Measurements from ENCODE around the gene GALC. TPM values are rescaled to one million over a fixed set of nuclear protein-coding genes. Genes with fewer than 3 reads are reported as not detected.
"Not testable (repeated sequence)": the region's sequence is repeated elsewhere in the genome, so short reads cannot be mapped to it uniquely, and the experiment has no call there.

The GALC gene
- total RNA-seq: 7.3 and 9.3 TPM in 2 replicates

DNA sequence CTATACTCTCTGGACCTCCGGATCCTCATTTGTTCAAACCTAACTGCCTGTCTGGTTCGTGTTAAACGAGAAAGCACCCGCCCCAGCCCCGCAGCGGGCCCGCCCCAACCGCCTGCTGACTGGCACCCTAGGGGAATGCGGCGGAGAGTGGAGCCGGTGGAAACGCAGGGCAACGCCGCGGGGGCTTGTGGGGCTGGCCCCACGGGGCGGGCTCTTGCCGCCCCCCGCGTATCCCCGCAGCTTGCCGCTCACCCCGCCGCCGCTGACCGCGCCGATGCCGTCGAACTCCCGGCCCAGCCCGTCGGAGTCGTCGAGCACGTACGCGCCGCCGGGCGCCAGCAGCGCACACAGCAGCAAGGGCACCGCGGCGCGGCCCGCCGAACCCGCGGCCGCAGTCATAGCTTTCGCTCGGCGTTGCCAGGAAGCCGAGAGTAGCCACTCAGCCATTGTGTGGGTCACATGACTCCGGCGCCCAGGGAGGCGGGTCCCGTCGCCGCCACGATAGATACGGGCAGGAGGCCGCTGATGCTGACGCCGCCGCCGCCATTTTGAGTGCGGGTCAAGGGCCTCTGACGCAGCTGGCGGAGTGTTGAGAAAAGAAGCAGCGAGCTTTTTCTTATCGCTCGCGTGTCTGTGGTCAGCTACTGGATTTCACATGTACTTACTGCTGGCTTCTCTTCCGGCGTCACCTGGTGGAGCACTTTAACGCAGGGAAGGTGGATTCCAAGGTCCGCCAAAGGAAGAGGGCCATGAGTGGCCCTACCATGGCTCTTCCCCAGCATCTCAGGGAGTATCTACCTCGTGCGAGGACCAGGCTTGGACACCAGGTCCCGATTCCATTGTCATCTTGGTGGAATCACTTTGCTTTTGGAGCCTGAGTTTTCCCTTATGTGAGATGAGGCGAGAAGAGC lies at the start of gene GALC:
Gene GALC (minus strand): TSS at position 465 of the 911 bp plus-strand sequence. CDS start 18 bp downstream, at position 447.
- DNase-seq: peak; percentile 98
- peaks cover 8% of the 10 kb centered on the region for H3K9me3 Mint-ChIP-seq
- H3K36me3 Mint-ChIP-seq (ENCODE audit: low read depth): no peaks in the 10 kb centered on the region
- peaks cover 55% of the 10 kb centered on the region for H3K4me1 Mint-ChIP-seq
- intact Hi-C loops (cut with micrococcal nuclease): loop anchor here (1.0 to 2.0 kb wide), 3 partner anchors 13 to 48 kb away; no protein-coding TSS in a partner anchor
- H3K27ac Mint-ChIP-seq: peak within 1 kb of the TSS; percentile 94
- no peaks in the 10 kb centered on the region for H3K27me3 Mint-ChIP-seq
- peak within 1 kb of the TSS; percentile 88 for H3K4me3 Mint-ChIP-seq

DNA sequence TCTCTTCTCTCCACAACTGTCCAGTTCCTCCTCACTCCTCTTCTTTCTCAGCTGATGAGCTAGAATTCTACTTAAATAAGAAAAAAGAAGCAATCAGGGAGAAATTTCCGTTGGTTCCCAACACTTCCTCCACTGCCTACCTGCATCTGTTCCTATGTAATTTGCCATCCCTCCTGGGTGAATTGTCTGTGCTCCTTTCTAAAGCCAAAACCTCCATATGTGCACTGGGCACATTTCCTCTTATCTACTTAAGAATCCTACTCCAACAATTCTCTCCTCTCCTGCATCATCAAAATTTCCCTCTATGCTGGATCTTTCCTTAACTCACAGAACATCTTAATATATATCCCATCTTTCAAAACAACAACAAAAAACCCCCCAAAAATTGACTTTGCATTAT lies 47.2 kb upstream of the GALC start:
- Mint-ChIP-seq H3K4me1 (peaks cover 5% of the 10 kb centered on the region), H3K36me3 (ENCODE audit: low read depth) (no peaks in the 10 kb centered on the region), H3K9me3 (peaks cover 20% of the 10 kb centered on the region), H3K27ac (no peak overlapping the region), H3K27me3 (peaks cover 3% of the 10 kb centered on the region), H3K4me3 (no peak overlapping the region)
- intact Hi-C loops (cut with micrococcal nuclease): loop anchor here (5.0 kb wide), 1 partner anchor 33 kb away; the partner anchor contains the start of gene GPR65
- DNase-seq: no peak

DNA sequence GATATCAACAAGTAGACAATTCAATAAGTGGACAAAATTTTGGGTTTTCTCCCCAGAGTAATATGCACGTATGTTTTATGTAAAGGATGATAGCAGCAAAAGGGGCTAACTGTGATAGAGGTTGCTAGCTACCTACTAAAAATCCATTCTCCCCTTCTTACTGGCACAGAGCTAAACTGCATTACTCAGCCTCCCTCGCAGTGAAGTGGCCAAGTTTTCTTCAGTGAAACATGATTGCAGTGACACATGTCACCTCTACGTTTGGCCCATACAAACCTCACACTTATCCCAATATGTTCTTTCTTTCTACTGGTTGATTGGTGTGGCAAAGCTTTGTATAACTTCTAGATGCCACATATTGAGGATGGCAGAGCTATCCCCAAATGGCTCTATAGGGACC lies 46.2 kb upstream of the GALC start:
- no peak for DNase-seq
- peaks cover 2% of the 10 kb centered on the region for H3K4me1 Mint-ChIP-seq
- no peak overlapping the region for H3K27ac Mint-ChIP-seq
- H3K4me3 Mint-ChIP-seq: no peak overlapping the region
- H3K27me3 Mint-ChIP-seq: peaks cover 5% of the 10 kb centered on the region
- H3K9me3 Mint-ChIP-seq: peaks cover 23% of the 10 kb centered on the region
- intact Hi-C loops (cut with micrococcal nuclease): no loop called here
- H3K36me3 Mint-ChIP-seq (ENCODE audit: low read depth): no peaks in the 10 kb centered on the region

DNA sequence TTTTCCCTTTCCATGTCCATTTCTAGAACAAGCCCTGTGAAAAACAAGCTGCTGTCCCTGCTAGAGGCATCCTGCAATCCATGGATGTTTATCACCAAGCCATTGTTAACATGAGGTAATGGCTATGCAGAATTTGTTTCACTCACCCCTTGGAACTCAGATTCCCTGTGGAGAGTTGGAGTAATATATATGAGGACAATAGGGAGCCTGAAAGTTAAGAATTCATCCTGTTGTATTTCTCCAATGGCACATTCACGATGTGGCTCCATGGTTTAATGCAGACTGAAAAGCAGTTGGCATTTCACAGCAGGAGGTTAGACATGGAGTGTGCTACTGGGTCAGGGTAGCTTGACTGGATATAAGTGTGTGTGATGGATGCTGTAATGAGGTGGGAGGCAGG lies 44.3 kb upstream of the GALC start:
- no peak overlapping the region for H3K4me3 Mint-ChIP-seq
- intact Hi-C loops (cut with micrococcal nuclease): no loop called here
- peaks cover 3% of the 10 kb centered on the region for H3K36me3 Mint-ChIP-seq (ENCODE audit: low read depth)
- peaks cover 2% of the 10 kb centered on the region for H3K4me1 Mint-ChIP-seq
- no peak for DNase-seq
- no peak overlapping the region for H3K27ac Mint-ChIP-seq
- peaks cover 28% of the 10 kb centered on the region for H3K9me3 Mint-ChIP-seq
- H3K27me3 Mint-ChIP-seq: peaks cover 8% of the 10 kb centered on the region

DNA sequence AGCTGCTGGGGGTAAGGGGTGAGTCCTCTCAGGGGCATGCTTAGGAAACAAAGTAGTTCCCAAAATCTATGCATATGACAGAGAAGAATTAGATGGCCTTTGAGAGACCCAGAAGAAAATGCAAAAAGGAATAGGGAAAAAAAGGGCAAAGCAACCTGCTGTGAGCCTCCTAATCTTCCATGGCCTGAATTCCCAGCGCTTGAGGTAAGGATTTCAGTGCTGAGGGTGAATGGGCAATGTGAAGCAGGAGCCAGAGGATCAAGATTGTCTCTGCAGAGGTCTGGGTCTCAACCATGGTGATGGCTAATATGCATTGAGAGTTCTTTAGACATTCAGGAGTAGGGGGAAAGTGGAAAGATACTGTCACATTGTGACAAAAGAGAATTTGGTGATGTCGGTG lies 43.4 kb upstream of the GALC start:
- Mint-ChIP-seq H3K9me3 (peaks cover 31% of the 10 kb centered on the region), H3K4me3 (no peak overlapping the region), H3K36me3 (ENCODE audit: low read depth) (peaks cover 6% of the 10 kb centered on the region), H3K4me1 (peaks cover 5% of the 10 kb centered on the region), H3K27ac (no peak overlapping the region), H3K27me3 (peaks cover 8% of the 10 kb centered on the region)
- intact Hi-C loops (cut with micrococcal nuclease): no loop called here
- no peak for DNase-seq

DNA sequence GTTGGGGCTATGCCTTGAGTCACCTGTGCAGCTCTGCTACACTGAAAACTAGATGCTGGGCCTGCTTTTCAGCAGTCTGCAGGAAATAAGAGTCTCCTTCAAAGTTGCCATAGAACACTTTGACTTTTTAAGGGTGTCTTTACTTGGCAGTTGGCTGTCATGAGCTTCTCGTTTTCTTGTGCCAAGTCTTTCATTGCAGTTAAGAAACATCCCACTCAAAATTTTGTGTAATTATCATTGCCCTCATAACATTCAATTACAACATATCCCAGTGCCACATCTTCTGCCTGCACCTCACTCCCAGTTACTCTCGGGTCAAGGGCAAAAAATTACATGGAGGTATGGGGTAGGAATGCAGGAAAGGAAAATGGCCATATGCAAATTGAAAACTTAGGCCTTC lies 41.1 kb upstream of the GALC start:
- H3K27ac Mint-ChIP-seq: no peak overlapping the region
- peaks cover 36% of the 10 kb centered on the region for H3K9me3 Mint-ChIP-seq
- H3K4me3 Mint-ChIP-seq: no peak overlapping the region
- intact Hi-C loops (cut with micrococcal nuclease): no loop called here
- peaks cover 8% of the 10 kb centered on the region for H3K36me3 Mint-ChIP-seq (ENCODE audit: low read depth)
- H3K4me1 Mint-ChIP-seq: peaks cover 15% of the 10 kb centered on the region
- H3K27me3 Mint-ChIP-seq: peaks cover 8% of the 10 kb centered on the region
- no peak for DNase-seq

DNA sequence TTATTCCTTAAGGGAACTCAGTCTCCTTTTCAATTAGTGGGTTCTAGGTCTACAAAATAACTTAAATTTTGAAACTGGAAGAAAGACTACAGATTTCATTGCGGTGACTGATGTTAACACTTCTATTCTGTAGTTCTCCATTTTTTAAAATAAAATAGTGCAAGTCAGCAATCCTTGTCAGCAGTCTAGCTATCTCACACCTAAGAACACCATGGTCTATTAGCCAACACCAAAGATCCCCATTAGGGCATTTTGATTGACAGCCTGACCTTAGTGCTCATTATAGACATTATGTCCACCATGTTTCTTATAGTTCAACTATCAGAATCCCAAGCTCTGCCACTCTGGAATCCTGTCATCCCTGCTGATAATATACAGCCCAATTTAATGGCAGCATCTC lies 39.4 kb upstream of the GALC start:
- H3K27me3 Mint-ChIP-seq: peaks cover 8% of the 10 kb centered on the region
- peaks cover 21% of the 10 kb centered on the region for H3K4me1 Mint-ChIP-seq
- peaks cover 8% of the 10 kb centered on the region for H3K36me3 Mint-ChIP-seq (ENCODE audit: low read depth)
- no peak for DNase-seq
- no peak overlapping the region for H3K4me3 Mint-ChIP-seq
- H3K9me3 Mint-ChIP-seq: peaks cover 38% of the 10 kb centered on the region
- H3K27ac Mint-ChIP-seq: no peak overlapping the region
- intact Hi-C loops (cut with micrococcal nuclease): no loop called here

DNA sequence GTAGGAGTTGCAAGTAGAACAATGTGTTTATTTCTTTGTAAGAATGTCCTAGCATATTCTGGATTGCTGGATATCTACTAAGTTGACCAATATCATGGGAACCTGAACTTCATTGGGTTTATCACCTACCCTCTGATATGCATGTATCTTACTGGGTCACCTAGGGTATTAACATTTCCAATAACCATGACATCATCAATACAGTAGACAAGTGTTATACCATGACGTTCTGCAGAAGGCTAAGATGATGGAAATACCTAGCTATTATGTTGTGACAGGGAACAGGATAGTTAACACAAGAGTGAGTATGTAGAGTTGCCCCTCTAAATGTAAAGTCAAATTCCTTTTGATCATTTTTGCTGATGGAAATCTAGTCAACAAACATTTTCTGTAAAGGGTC lies 37.9 kb upstream of the GALC start:
- peaks cover 5% of the 10 kb centered on the region for H3K27me3 Mint-ChIP-seq
- peaks cover 8% of the 10 kb centered on the region for H3K36me3 Mint-ChIP-seq (ENCODE audit: low read depth)
- H3K4me3 Mint-ChIP-seq: no peak overlapping the region
- DNase-seq: no peak
- H3K27ac Mint-ChIP-seq: no peak overlapping the region
- peaks cover 33% of the 10 kb centered on the region for H3K4me1 Mint-ChIP-seq
- H3K9me3 Mint-ChIP-seq: peaks cover 37% of the 10 kb centered on the region
- intact Hi-C loops (cut with micrococcal nuclease): no loop called here

DNA sequence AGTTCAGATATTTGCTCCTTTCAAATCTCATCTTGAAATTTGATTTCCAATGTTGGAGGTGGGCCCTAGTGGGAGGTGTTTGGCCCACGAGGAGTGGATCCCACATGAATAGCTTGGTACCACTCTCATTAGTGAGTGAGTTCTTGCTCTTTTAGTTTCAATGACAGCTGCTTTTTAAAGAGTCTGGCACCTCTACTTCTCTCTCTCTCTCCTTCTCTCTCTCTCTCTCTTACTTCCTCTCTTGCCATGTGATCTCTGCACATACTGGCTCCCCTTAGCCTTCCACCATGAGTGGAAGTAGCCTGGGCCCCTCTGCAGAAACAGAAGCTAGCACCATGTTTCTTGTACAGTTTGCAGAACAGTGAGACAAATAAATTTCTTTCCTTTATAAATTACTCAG lies 37.1 kb upstream of the GALC start:
- intact Hi-C loops (cut with micrococcal nuclease): no loop called here
- H3K27me3 Mint-ChIP-seq: peaks cover 5% of the 10 kb centered on the region
- H3K9me3 Mint-ChIP-seq: peaks cover 30% of the 10 kb centered on the region
- DNase-seq: no peak
- H3K27ac Mint-ChIP-seq: no peak overlapping the region
- H3K4me1 Mint-ChIP-seq: peaks cover 40% of the 10 kb centered on the region
- peaks cover 8% of the 10 kb centered on the region for H3K36me3 Mint-ChIP-seq (ENCODE audit: low read depth)
- H3K4me3 Mint-ChIP-seq: no peak overlapping the region

DNA sequence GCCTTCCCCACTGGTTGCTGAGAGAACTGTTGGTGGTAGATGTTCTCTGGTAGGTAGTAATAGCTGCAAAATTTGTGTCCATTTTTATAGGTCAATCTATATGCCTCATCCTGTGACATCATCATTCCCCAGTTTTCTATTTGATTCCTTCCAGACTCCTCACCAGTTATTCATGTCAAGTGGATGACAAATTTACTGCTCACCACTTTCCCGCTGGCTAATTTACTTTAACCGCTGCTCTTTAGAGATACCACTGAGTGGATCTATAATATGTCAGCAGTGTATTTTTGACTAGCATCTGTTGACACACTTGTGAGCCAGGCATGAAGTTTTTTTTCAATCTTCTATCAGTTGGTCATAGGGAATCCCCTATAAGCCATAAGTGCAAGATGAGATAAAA lies 36.5 kb upstream of the GALC start:
- Mint-ChIP-seq H3K4me1 (peaks cover 46% of the 10 kb centered on the region), H3K9me3 (peaks cover 27% of the 10 kb centered on the region), H3K4me3 (no peak overlapping the region), H3K27ac (no peak overlapping the region), H3K36me3 (ENCODE audit: low read depth) (peaks cover 8% of the 10 kb centered on the region), H3K27me3 (peaks cover 3% of the 10 kb centered on the region)
- intact Hi-C loops (cut with micrococcal nuclease): no loop called here
- no peak for DNase-seq

DNA sequence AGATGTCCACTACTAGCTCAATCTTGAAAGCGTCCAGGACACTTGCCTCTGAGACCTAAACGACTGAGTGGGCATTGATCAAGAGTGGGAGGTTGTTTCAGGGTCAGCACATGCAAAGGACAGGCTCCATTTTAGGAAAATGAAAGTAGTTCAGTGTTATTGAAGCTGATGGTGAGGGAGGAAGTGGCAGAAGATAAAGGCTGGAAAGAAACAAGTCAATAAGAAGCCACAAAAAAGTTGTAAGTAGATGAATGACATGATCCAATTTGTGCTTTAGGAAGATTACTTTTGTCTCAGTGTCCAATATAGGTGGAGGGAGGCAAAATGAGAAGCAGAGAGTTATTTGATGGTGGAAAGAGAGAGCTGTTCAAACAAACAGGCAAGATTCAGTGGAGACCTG lies 33.9 kb upstream of the GALC start:
- Mint-ChIP-seq H3K27me3 (no peaks in the 10 kb centered on the region), H3K27ac (peak overlapping the region; percentile 82), H3K36me3 (ENCODE audit: low read depth) (peaks cover 8% of the 10 kb centered on the region), H3K9me3 (peaks cover 22% of the 10 kb centered on the region), H3K4me1 (peaks cover 63% of the 10 kb centered on the region), H3K4me3 (peak overlapping the region; percentile 57)
- intact Hi-C loops (cut with micrococcal nuclease): loop anchor here (1.0 to 2.0 kb wide), 2 partner anchors 21 to 34 kb away; partner anchors contain the start of gene GALC
- DNase-seq: peak; percentile 67

DNA sequence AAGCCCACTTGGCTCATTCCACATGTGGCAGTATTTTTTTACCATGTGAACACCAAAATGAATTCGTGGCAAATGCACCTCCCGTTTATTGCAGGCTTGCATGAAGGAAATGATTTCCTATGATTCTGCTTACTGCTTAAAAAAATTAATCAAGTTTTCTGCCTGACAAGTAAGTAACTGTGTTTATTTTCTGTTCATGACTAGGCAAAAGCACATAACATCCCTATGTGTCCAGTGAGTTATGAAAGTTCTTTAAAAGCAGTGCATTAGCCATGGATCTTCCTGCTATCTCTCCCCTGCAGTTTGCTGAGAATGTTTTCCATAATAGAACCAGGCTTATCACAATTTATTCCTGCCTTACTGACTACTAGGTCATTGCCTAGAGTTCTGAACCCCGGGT lies 32.3 kb upstream of the GALC start:
- peaks cover 66% of the 10 kb centered on the region for H3K4me1 Mint-ChIP-seq
- no peaks in the 10 kb centered on the region for H3K27me3 Mint-ChIP-seq
- DNase-seq: no peak
- no peak overlapping the region for H3K4me3 Mint-ChIP-seq
- peaks cover 24% of the 10 kb centered on the region for H3K9me3 Mint-ChIP-seq
- no peak overlapping the region for H3K27ac Mint-ChIP-seq
- peaks cover 18% of the 10 kb centered on the region for H3K36me3 Mint-ChIP-seq (ENCODE audit: low read depth)
- intact Hi-C loops (cut with micrococcal nuclease): no loop called here

DNA sequence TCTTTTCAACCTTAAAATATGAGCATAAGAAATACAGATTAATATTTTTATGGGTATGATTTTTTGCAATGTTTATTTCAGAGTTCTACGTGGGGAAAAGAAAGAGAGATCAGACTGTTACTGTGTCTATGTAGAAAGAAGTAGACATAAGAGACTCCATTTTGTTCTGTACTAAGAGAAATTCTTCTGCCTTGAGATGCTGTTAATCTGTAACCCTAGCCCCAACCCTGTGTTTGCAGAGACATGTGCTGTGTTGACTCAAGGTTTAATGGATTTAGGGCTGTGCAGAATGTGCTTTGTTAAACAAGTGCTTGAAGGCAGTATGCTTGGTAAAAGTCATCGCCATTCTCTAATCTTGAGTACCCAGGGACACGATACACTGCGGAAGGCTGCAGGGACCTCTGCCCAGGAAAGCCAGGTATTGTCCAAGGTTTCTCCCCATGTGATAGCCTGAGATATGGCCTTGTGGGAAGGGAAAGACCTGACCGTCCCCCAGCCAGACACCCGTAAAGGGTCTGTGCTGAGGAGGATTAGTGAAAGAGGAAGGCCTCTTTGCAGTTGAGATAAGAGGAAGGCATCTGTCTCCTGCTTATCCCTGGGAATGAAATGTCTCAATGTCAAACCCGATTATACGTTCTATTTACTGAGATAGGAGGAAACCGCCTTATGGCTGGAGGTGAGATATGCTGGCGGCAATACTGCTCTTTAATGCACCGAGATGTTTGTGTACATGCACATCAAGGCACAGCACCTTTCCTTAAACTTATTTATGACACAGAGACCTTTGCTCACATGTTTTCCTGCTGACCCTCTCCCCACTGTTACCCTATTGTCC lies 31.5 kb upstream of the GALC start:
- H3K27me3 Mint-ChIP-seq; DNase-seq; intact Hi-C loops (cut with micrococcal nuclease); H3K4me3 Mint-ChIP-seq: not testable (repeated sequence)
- H3K27ac Mint-ChIP-seq: peak overlapping the region; percentile 86
- peaks cover 66% of the 10 kb centered on the region for H3K4me1 Mint-ChIP-seq
- H3K36me3 Mint-ChIP-seq (ENCODE audit: low read depth): peaks cover 27% of the 10 kb centered on the region
- peaks cover 20% of the 10 kb centered on the region for H3K9me3 Mint-ChIP-seq
